Measurements from ENCODE around the gene FOXR1. TPM values are rescaled to one million over a fixed set of nuclear protein-coding genes. Genes with fewer than 3 reads are reported as not detected.

The FOXR1 gene
- total RNA-seq, 1 donor from 2014 or later = not detected

DNA sequence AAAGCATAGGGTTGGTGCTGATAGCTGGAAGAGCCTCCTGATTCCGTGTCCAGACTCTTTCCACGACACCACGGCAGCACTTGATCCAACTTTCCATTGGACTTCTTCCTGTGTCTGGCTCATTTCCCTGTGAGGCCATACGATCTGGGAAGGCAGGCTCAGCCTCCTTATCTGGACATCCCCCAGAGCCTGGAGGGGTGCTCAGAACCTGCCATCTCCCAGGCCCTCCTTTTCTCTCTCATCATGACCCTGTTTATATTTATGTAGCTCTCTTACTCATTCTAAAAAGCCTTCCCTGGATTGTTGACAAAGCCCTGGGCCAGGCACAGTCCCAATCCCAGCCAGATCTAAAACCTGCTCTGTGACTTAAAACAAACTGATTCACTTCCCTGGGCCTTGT lies 38.1 kb upstream of the FOXR1 start:
- H3K27ac ChIP-seq (ENCODE audit: low read depth, low read length) = no peak overlapping the region
- TF ChIP-seq EZH2 (IDR thresholded peaks at IDR 0.05; ENCODE audit: insufficient read depth, low read length) = no peak
- TF ChIP-seq, protein P1, sequence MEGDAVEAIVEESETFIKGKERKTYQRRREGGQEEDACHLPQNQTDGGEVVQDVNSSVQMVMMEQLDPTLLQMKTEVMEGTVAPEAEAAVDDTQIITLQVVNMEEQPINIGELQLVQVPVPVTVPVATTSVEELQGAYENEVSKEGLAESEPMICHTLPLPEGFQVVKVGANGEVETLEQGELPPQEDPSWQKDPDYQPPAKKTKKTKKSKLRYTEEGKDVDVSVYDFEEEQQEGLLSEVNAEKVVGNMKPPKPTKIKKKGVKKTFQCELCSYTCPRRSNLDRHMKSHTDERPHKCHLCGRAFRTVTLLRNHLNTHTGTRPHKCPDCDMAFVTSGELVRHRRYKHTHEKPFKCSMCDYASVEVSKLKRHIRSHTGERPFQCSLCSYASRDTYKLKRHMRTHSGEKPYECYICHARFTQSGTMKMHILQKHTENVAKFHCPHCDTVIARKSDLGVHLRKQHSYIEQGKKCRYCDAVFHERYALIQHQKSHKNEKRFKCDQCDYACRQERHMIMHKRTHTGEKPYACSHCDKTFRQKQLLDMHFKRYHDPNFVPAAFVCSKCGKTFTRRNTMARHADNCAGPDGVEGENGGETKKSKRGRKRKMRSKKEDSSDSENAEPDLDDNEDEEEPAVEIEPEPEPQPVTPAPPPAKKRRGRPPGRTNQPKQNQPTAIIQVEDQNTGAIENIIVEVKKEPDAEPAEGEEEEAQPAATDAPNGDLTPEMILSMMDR (IDR thresholded peaks at IDR 0.05; ENCODE audit: insufficient read depth, low read depth, low read length) = no peak
- Mint-ChIP-seq H3K4me3 (ENCODE audit: unreplicated experiment) (no peak overlapping the region), H3K27ac (ENCODE audit: unreplicated experiment) (no peak overlapping the region), H3K36me3 (ENCODE audit: low read depth, unreplicated experiment) (no peaks in the 10 kb centered on the region), H3K27me3 (ENCODE audit: low read depth, unreplicated experiment) (peaks cover 1% of the 10 kb centered on the region), H3K9me3 (ENCODE audit: unreplicated experiment) (no peaks in the 10 kb centered on the region), H3K4me1 (ENCODE audit: low read depth, unreplicated experiment) (peaks cover 9% of the 10 kb centered on the region)
- H3K4me3 ChIP-seq (ENCODE audit: insufficient read depth, low read depth, low read length) = no peak overlapping the region
- no peaks in the 10 kb centered on the region for H4K20me1 ChIP-seq (ENCODE audit: insufficient read depth, low read length)
- H3K36me3 ChIP-seq (ENCODE audit: insufficient read depth, low read length) = no peaks in the 10 kb centered on the region
- no peak overlapping the region for H3K9ac ChIP-seq (ENCODE audit: low read length)
- DNase-seq (ENCODE audit: low read depth) (no peak), FAIRE-seq (no peak)
- H3K79me2 ChIP-seq (ENCODE audit: insufficient read depth, low read length) = no peaks in the 10 kb centered on the region
- H3K27me3 ChIP-seq (ENCODE audit: insufficient read depth, low read length) = no peaks in the 10 kb centered on the region
- H3K4me1 ChIP-seq (ENCODE audit: insufficient read depth, low read length) = peaks cover 12% of the 10 kb centered on the region
- H2AFZ ChIP-seq (ENCODE audit: low read depth, low read length) = no peak overlapping the region
- no peak overlapping the region for H3K4me2 ChIP-seq (ENCODE audit: low read length)
- no peaks in the 10 kb centered on the region for H3K9me3 ChIP-seq (ENCODE audit: insufficient read depth, low read depth, low read length)

DNA sequence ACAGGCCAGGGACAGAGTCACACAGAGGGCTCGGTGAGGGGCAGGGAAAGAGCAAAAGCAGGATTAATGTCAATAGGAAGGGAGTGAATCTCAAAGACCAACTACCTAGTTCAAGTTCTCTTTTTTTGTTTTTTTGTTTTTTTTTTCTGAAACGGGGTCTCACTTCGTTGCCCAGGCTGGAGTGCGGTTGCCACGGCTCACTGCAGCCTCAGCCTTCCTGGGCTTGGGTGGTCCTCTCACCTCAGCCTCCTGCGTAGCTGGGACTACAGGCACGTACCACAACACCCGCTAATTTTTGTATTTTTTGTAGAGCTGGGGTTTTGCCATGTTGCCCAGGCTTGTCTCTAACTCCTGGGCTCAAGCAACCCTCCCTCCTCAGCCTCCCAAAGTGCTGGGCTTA lies 36.2 kb upstream of the FOXR1 start:
- H3K4me3 ChIP-seq (ENCODE audit: insufficient read depth, low read depth, low read length) = no peak overlapping the region
- H3K27me3 Mint-ChIP-seq (ENCODE audit: low read depth, unreplicated experiment) = peaks cover 1% of the 10 kb centered on the region
- no peak overlapping the region for H3K4me3 Mint-ChIP-seq (ENCODE audit: unreplicated experiment)
- H3K27ac ChIP-seq (ENCODE audit: low read depth, low read length) = no peak overlapping the region
- no peaks in the 10 kb centered on the region for H3K36me3 Mint-ChIP-seq (ENCODE audit: low read depth, unreplicated experiment)
- DNase-seq (ENCODE audit: low read depth) (no peak), FAIRE-seq (no peak)
- H3K79me2 ChIP-seq (ENCODE audit: insufficient read depth, low read length) = no peaks in the 10 kb centered on the region
- no peak overlapping the region for H2AFZ ChIP-seq (ENCODE audit: low read depth, low read length)
- H3K27me3 ChIP-seq (ENCODE audit: insufficient read depth, low read length) = no peaks in the 10 kb centered on the region
- H3K27ac Mint-ChIP-seq (ENCODE audit: unreplicated experiment) = no peak overlapping the region
- H3K9me3 ChIP-seq (ENCODE audit: insufficient read depth, low read depth, low read length) = no peaks in the 10 kb centered on the region
- no peak for TF ChIP-seq EZH2 (IDR thresholded peaks at IDR 0.05; ENCODE audit: insufficient read depth, low read length)
- TF ChIP-seq, protein P1 (IDR thresholded peaks at IDR 0.05; ENCODE audit: insufficient read depth, low read depth, low read length) = no peak
- no peaks in the 10 kb centered on the region for H3K36me3 ChIP-seq (ENCODE audit: insufficient read depth, low read length)
- peaks cover 20% of the 10 kb centered on the region for H3K4me1 Mint-ChIP-seq (ENCODE audit: low read depth, unreplicated experiment)
- no peak overlapping the region for H3K4me2 ChIP-seq (ENCODE audit: low read length)
- H3K9ac ChIP-seq (ENCODE audit: low read length) = no peak overlapping the region
- H4K20me1 ChIP-seq (ENCODE audit: insufficient read depth, low read length) = no peaks in the 10 kb centered on the region
- peaks cover 22% of the 10 kb centered on the region for H3K4me1 ChIP-seq (ENCODE audit: insufficient read depth, low read length)
- no peaks in the 10 kb centered on the region for H3K9me3 Mint-ChIP-seq (ENCODE audit: unreplicated experiment)

DNA sequence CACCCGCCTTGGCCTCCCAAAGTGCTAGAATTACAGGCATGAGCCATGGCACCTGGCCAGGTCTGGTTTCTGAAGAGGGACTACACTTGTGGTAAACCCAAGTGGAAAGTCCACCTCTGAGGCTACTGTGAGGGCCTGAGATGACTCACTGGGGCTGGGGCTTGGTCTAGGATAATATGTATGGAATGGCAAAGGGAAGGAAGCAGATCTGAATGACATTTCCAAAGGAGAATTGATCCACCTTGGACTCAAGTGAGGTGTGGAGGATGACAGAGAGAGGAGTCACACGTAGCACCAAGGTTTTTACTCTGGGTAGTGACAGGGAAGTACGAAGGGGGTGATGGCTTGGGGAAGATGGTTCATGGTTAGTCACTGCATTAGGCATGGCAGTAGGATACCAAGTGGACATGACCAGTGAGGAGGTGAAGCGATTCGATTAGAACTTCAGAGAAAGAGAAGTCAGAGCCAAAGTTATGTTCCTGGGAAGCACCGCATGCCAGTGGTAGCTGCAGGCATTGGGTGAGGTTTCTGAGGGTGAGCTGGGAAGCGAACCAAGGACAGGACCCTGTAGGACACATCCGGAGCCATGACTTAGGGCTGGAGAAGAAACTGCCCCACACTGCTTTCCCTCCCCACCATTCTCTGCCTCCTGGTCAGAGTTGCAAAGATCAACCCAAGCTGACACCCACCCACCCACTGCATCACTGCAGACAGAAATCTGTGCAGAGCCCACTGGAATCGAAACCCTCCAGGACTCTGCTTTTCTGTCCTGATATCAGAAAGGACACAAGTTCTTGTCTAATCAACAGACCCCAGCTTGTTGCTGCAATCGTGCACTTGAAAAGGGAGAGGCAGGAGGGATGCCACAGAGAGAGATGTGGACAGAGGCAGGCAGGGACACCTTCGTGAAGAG lies 32.8 kb upstream of the FOXR1 start:
- peak; percentile 92 for DNase-seq (ENCODE audit: low read depth)
- Histone ChIP-seq H3K27ac (ENCODE audit: low read depth, low read length) (no peak overlapping the region), H3K4me3 (ENCODE audit: insufficient read depth, low read depth, low read length) (no peak overlapping the region), H3K79me2 (ENCODE audit: insufficient read depth, low read length) (no peaks in the 10 kb centered on the region), H3K4me1 (ENCODE audit: insufficient read depth, low read length) (peaks cover 22% of the 10 kb centered on the region), H3K27me3 (ENCODE audit: insufficient read depth, low read length) (no peaks in the 10 kb centered on the region), H4K20me1 (ENCODE audit: insufficient read depth, low read length) (no peaks in the 10 kb centered on the region), H2AFZ (ENCODE audit: low read depth, low read length) (no peak overlapping the region), H3K9me3 (ENCODE audit: insufficient read depth, low read depth, low read length) (no peaks in the 10 kb centered on the region), H3K9ac (ENCODE audit: low read length) (no peak overlapping the region), H3K36me3 (ENCODE audit: insufficient read depth, low read length) (no peaks in the 10 kb centered on the region), H3K4me2 (ENCODE audit: low read length) (peak overlapping the region; percentile 47)
- H3K27ac Mint-ChIP-seq (ENCODE audit: unreplicated experiment) = peak overlapping the region; percentile 14
- H3K4me1 Mint-ChIP-seq (ENCODE audit: low read depth, unreplicated experiment) = peaks cover 16% of the 10 kb centered on the region
- no peaks in the 10 kb centered on the region for H3K36me3 Mint-ChIP-seq (ENCODE audit: low read depth, unreplicated experiment)
- no peaks in the 10 kb centered on the region for H3K9me3 Mint-ChIP-seq (ENCODE audit: unreplicated experiment)
- peak overlapping the region; percentile 56 for H3K4me3 Mint-ChIP-seq (ENCODE audit: unreplicated experiment)
- TF ChIP-seq EZH2 (IDR thresholded peaks at IDR 0.05; ENCODE audit: insufficient read depth, low read length) = no peak
- TF ChIP-seq, protein P1 (IDR thresholded peaks at IDR 0.05; ENCODE audit: insufficient read depth, low read depth, low read length) = no peak
- H3K27me3 Mint-ChIP-seq (ENCODE audit: low read depth, unreplicated experiment) = peaks cover 14% of the 10 kb centered on the region
- peak; percentile 77 for FAIRE-seq
